ENCODE results near the gene CPEB4.

CPEB4 gene

GRCh38 chr5:174000076-174000475 is 111.9 kb downstream of the CPEB4 start:
- TF ChIP-seq CTCF (IDR thresholded peaks at IDR 0.05; ENCODE audit: borderline replicate concordance, control extremely low read depth, extremely low read depth, insufficient read depth, missing control alignments), result no peak
- no peak for DNase-seq (ENCODE audit: low spot score)
- in situ Hi-C loops (cut with MboI; ENCODE audit: low sequenced_read_pairs, unreplicated experiment), result no loop called here

DNA sequence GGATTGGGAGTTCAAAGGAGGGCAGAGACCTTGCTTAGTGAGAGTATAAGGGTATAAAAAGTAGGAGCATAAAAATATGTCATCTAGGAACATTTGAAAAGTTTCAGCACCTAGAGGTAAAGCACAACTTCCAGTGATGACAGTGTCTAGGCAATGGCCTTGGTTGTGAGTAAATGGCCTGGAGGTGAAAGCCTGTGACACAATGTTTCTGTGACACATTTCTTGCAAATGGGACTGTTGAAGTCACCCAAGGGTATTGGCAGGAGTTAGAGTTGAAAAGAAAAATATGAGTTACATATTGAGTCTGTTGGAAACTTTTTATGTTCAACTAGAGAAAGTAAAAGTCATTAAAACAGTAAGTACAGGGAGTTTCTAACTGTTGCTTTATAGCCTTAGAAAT is 115.6 kb downstream of the CPEB4 start:
- in situ Hi-C loops (cut with MboI; ENCODE audit: low sequenced_read_pairs, unreplicated experiment), result no loop called here
- DNase-seq (ENCODE audit: low spot score), result no peak
- TF ChIP-seq CTCF (IDR thresholded peaks at IDR 0.05; ENCODE audit: borderline replicate concordance, control extremely low read depth, extremely low read depth, insufficient read depth, missing control alignments), result no peak

GRCh38 chr5:174008922-174009321 is 120.8 kb downstream of the CPEB4 start:
- in situ Hi-C loops (cut with MboI; ENCODE audit: low sequenced_read_pairs, unreplicated experiment), result no loop called here
- TF ChIP-seq CTCF (IDR thresholded peaks at IDR 0.05; ENCODE audit: borderline replicate concordance, control extremely low read depth, extremely low read depth, insufficient read depth, missing control alignments), result no peak
- no peak for DNase-seq (ENCODE audit: low spot score)

DNA sequence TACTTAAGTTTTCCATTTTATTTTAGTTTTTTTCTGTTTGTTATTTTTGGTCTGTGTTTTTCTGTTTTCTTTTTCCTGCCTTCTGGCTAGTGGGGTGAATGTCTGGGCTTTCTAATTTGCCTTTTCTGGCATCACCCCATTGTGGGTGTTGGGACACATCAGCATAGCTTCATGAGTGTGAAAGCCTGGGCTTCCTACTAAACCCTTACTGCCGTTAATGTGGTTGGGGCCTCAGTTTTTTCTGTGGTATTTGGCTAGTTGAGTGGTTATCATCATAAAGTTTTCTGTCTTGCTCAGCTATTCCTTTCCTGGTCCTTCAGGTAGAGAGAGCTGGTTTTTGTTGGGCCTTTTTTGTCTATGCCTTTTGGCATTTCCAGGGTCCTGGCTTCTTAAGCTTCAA is 122.2 kb downstream of the CPEB4 start:
- in situ Hi-C loops (cut with MboI; ENCODE audit: low sequenced_read_pairs, unreplicated experiment), result no loop called here
- no peak for DNase-seq (ENCODE audit: low spot score)
- no peak for TF ChIP-seq CTCF (IDR thresholded peaks at IDR 0.05; ENCODE audit: borderline replicate concordance, control extremely low read depth, extremely low read depth, insufficient read depth, missing control alignments)

DNA sequence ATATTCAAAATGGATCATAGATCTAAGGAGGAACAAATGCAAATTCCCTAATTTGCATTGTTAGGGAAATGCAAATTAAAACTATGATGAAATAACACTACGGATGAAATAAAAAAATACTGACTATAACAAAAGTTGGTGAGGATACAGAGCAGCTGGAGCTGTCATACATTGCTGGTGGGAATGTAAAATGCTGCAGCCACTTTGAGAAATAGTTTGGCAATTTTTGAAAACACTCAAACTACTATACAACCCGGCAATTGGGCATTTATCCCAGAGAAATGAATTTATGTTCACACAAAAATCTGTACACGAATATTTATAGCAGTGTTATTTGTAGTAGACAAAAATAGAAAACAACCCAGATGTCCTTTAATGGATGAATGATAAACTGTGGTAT is 123.3 kb downstream of the CPEB4 start:
- in situ Hi-C loops (cut with MboI; ENCODE audit: low sequenced_read_pairs, unreplicated experiment), result no loop called here
- no peak for TF ChIP-seq CTCF (IDR thresholded peaks at IDR 0.05; ENCODE audit: borderline replicate concordance, control extremely low read depth, extremely low read depth, insufficient read depth, missing control alignments)

More for the DNA sequence above, 123.3 kb downstream of the CPEB4 start:
- DNase-seq (ENCODE audit: low spot score), result no peak

Data from GM13976 (cell line).